Regular cardiac myocyte (primary cell): ENCODE measurements around the gene HBQ1. TPM values are rescaled to one million over a fixed set of nuclear protein-coding genes. Genes with fewer than 3 reads are reported as not detected.

Source experiments
- total RNA-seq: library from RNA; depleted of rRNA; stranded (reverse); fragments of >200 nt; gene quantifications from 2 replicates; pipeline ENCODE4 v1.2.3, GENCODE V29; 2014

Gene HBQ1
- 0.19 TPM in 1 of 2 replicates, not detected in the other for total RNA-seq

GRCh38 chr16:180101-180675 is at the start of gene HBQ1:
HBQ1 (plus strand) TSS chr16:180459; CDS start chr16:180487, 28 bp downstream.

GRCh38 chr16:152141-153128 is 27.8 kb upstream of the HBQ1 start, which contains the start of gene HBZ:
HBZ (plus strand) TSS chr16:152644; CDS start chr16:152910, 266 bp downstream.

GRCh38 chr16:165539-166374 is 14.5 kb upstream of the HBQ1 start, which contains the start of gene HBM:
HBM (plus strand) TSS chr16:165978; CDS start chr16:165998, 20 bp downstream.

GRCh38 chr16:172374-172941 is 7.8 kb upstream of the HBQ1 start, which contains the start of gene HBA2:
HBA2 (plus strand) TSS chr16:172876; CDS start chr16:172913, 37 bp downstream.

GRCh38 chr16:176477-177382 is 3.5 kb upstream of the HBQ1 start, which contains the start of gene HBA1:
HBA1 (plus strand) TSS chr16:176680; CDS start chr16:176717, 37 bp downstream.

GRCh38 chr16:228852-229730 is 48.8 kb downstream of the HBQ1 start, which contains the start of gene LUC7L:
LUC7L (minus strand) TSS chr16:229449; CDS start chr16:229339, 110 bp downstream.

Other genes starting within 250 kb of the HBQ1 start
- gene POLR3K, start 126.9 kb upstream of the HBQ1 start, total RNA-seq = 3.4 and 16.7 TPM in 2 replicates
- 13.8 and 38.9 TPM in 2 replicates for gene SNRNP25, start 126.6 kb upstream of the HBQ1 start, total RNA-seq
- 24.8 and 31.4 TPM in 2 replicates for gene RHBDF1, start 107.8 kb upstream of the HBQ1 start, total RNA-seq
- 169 and 224 TPM in 2 replicates for gene MPG, start 102.2 kb upstream of the HBQ1 start, total RNA-seq
- gene NPRL3, start 41.8 kb upstream of the HBQ1 start, total RNA-seq = 3.9 and 5.6 TPM in 2 replicates
- not detected in 2 replicates for gene HBZ, start 27.8 kb upstream of the HBQ1 start, total RNA-seq
- gene HBM, start 14.5 kb upstream of the HBQ1 start, total RNA-seq = not detected in 2 replicates
- gene HBA2, start 7.6 kb upstream of the HBQ1 start, total RNA-seq = not detected in 2 replicates
- gene HBA1, start 3.8 kb upstream of the HBQ1 start, total RNA-seq = not detected in 2 replicates
- gene LUC7L, start 49.0 kb downstream of the HBQ1 start, total RNA-seq = 36.9 and 37.4 TPM in 2 replicates
- 61.0 and 91.3 TPM in 2 replicates for gene FAM234A, start 54.4 kb downstream of the HBQ1 start, total RNA-seq
- gene RGS11, start 95.5 kb downstream of the HBQ1 start, total RNA-seq = 0.38 and 2.3 TPM in 2 replicates
- 0.85 TPM in 1 of 2 replicates, not detected in the other for gene ARHGDIG, start 100.1 kb downstream of the HBQ1 start, total RNA-seq
- 1.4 TPM in 1 of 2 replicates, not detected in the other for gene PDIA2, start 102.7 kb downstream of the HBQ1 start, total RNA-seq
- 21.7 and 23.4 TPM in 2 replicates for gene AXIN1, start 172.3 kb downstream of the HBQ1 start, total RNA-seq
- gene MRPL28, start 190.1 kb downstream of the HBQ1 start, total RNA-seq = 44.3 and 110 TPM in 2 replicates
- gene PGAP6, start 201.5 kb downstream of the HBQ1 start, total RNA-seq = 62.9 and 66.8 TPM in 2 replicates
- gene NME4, start 216.7 kb downstream of the HBQ1 start, total RNA-seq = 56.1 and 80.3 TPM in 2 replicates
- 9.0 and 19.4 TPM in 2 replicates for gene DECR2, start 221.4 kb downstream of the HBQ1 start, total RNA-seq
- 11.3 and 12.8 TPM in 2 replicates for gene RAB11FIP3, start 245.2 kb downstream of the HBQ1 start, total RNA-seq